Sigmoid colon (tissue), 7 donors: Measurements from ENCODE around the gene FLNC. TPM values are rescaled to one million over a fixed set of nuclear protein-coding genes. Genes with fewer than 3 reads are reported as not detected.

Source experiments
- DNase-seq: peaks from one replicate; pipeline ENCODE4 v3.0.0-alpha.2; 2019
- H3K27ac ChIP-seq, 4 donors: fragments of 200-600 bp; sonication (generic); one replicate each; pipeline ENCODE4 v1.5.1; 2016 to 2019; ENCODE audit warnings: mild to moderate bottlenecking in 1 of 4
- H3K27me3 ChIP-seq, 3 donors: fragments of 200-600 bp; sonication (generic); one replicate each; pipeline ENCODE4 v1.5.1; 2019; ENCODE audit warnings: mild to moderate bottlenecking in 1 of 3
- H3K36me3 ChIP-seq, 4 donors: fragments of 200-600 bp; sonication (generic); one replicate each; pipeline ENCODE4 v1.5.1; 2016 to 2019
- H3K4me1 ChIP-seq, 4 donors: fragments of 200-600 bp; sonication (generic); one replicate each; pipeline ENCODE4 v1.5.1; 2017 to 2019
- H3K4me3 ChIP-seq, 4 donors: fragments of 200-600 bp; sonication (generic); one replicate each; pipeline ENCODE4 v1.5.1; 2017 to 2019; ENCODE audit warnings: mild to moderate bottlenecking in 2 of 4, moderate library complexity in 1 of 4
- H3K9me3 ChIP-seq, 4 donors: fragments of 200-600 bp in 3 of 4; sonication (generic) in 3 of 4; one replicate each; pipeline versions ENCODE4 v1.5.1 to v1.6.1; 2013 to 2019
- EP300 ChIP-seq, 4 donors: sonication (generic); formaldehyde crosslinking; IDR thresholded peaks; one replicate each; pipeline ENCODE4 v1.6.1; 2017; ENCODE audit warnings: antibody characterized with exemption in 4 of 4
- POLR2A ChIP-seq, 2 donors: fragments of 450-650 bp; IDR thresholded peaks; one replicate each; pipeline ENCODE4 v1.6.1; 2016; ENCODE audit warnings: antibody characterized with exemption in 2 of 2, mild to moderate bottlenecking in 2 of 2, moderate library complexity in 2 of 2
- POLR2AphosphoS5 ChIP-seq, 4 donors: sonication (generic); formaldehyde crosslinking; IDR thresholded peaks; one replicate each; pipeline ENCODE4 v1.6.1; 2017; ENCODE audit warnings: antibody characterized with exemption in 4 of 4
- WGBS, 2 donors: extraction: QIAGEN DNeasy Blood & Tissue Kit; methylation state at CpG; one replicate each; pipeline ENCODE4 v1.1.7; 2013; 5-methylcytosine and 5-hydroxymethylcytosine counted together
- intact Hi-C: fragments of 100-400 bp; cut with DNase I; formaldehyde crosslinking; loops from one replicate; pipeline ENCODE4 v1.15.1; 2023
- polyA plus RNA-seq, 3 donors: library from polyadenylated mRNA; stranded (reverse); fragments of 200-250 nt; gene quantifications; one replicate each; pipeline ENCODE4 v1.2.3, GENCODE V29; 2013
- total RNA-seq, 4 donors: library from RNA; depleted of rRNA; stranded (reverse); fragments of >200 nt; gene quantifications; one replicate each; pipeline ENCODE4 v1.1.0, GENCODE V29; 2016
- TF ChIP-seq, protein P1 (sequence below), 4 experiments: fragments of 450-650 bp in 3 of 4; fragments of 200-600 bp in 1 of 4; IDR thresholded peaks; one replicate each; pipeline ENCODE4 v1.5.1; 2016 to 2019; ENCODE audit warnings: antibody characterized with exemption in 4 of 4, mild to moderate bottlenecking in 3 of 4, moderate library complexity in 2 of 4
- donor health status: healthy with polysubstance abuse.
- donor health status: Bipolar disorder and iron deficiency.
- donor health status: healthy.

FLNC gene
- total and polyA plus RNA-seq, 7 donors = 0.69 to 489 (median 95.3) TPM

DNA sequence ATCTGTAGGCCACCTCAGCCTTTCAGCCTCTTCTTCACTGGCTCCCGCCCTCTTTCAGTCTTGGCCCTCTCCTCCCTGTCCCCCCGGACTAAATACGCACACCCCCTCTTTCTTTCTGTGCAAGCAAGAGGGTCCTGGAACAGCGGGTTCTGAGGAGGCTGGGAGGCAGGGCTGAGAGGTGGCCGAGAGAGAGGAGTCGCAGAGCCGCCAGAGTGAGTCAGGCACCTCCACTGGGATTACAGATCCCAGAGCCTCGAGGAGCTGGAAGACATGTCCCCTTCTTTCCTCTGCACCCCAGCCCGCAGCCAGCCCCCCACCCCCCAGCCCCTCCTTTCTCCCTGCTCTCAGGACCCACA, 38.3 kb upstream of the FLNC start:
- no peak for DNase-seq
- Histone ChIP-seq H3K27ac (peak overlapping the region; percentile 78 to 90 (median 84)), H3K9me3 (no peaks in the 10 kb centered on the region), H3K4me3 (peak overlapping the region; percentile 68 to 88 (median 80)), H3K4me1 (peaks cover 0 to 41% (median 25%) of the 10 kb centered on the region in 4 donors), H3K27me3 (no peaks in the 10 kb centered on the region), H3K36me3 (peaks cover 0 to 6% (median 0%) of the 10 kb centered on the region in 4 donors)
- TF ChIP-seq, protein P1, sequence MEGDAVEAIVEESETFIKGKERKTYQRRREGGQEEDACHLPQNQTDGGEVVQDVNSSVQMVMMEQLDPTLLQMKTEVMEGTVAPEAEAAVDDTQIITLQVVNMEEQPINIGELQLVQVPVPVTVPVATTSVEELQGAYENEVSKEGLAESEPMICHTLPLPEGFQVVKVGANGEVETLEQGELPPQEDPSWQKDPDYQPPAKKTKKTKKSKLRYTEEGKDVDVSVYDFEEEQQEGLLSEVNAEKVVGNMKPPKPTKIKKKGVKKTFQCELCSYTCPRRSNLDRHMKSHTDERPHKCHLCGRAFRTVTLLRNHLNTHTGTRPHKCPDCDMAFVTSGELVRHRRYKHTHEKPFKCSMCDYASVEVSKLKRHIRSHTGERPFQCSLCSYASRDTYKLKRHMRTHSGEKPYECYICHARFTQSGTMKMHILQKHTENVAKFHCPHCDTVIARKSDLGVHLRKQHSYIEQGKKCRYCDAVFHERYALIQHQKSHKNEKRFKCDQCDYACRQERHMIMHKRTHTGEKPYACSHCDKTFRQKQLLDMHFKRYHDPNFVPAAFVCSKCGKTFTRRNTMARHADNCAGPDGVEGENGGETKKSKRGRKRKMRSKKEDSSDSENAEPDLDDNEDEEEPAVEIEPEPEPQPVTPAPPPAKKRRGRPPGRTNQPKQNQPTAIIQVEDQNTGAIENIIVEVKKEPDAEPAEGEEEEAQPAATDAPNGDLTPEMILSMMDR (IDR thresholded peaks at IDR 0.05) = no peak
- TF ChIP-seq POLR2A (IDR thresholded peaks at IDR 0.05) (no peak), POLR2AphosphoS5 (IDR thresholded peaks at IDR 0.05) (no peak), EP300 (IDR thresholded peaks at IDR 0.05) (no peak)
- 15 to 48% methylated on average over 9 of the region's 9 CpGs for WGBS, 2 donors
- intact Hi-C loops = loop anchor here (2.0 to 5.0 kb wide), 4 partner anchors 35 to 70 kb away; partner anchors contain the start of genes ATP6V1F, CALU and FLNC

DNA sequence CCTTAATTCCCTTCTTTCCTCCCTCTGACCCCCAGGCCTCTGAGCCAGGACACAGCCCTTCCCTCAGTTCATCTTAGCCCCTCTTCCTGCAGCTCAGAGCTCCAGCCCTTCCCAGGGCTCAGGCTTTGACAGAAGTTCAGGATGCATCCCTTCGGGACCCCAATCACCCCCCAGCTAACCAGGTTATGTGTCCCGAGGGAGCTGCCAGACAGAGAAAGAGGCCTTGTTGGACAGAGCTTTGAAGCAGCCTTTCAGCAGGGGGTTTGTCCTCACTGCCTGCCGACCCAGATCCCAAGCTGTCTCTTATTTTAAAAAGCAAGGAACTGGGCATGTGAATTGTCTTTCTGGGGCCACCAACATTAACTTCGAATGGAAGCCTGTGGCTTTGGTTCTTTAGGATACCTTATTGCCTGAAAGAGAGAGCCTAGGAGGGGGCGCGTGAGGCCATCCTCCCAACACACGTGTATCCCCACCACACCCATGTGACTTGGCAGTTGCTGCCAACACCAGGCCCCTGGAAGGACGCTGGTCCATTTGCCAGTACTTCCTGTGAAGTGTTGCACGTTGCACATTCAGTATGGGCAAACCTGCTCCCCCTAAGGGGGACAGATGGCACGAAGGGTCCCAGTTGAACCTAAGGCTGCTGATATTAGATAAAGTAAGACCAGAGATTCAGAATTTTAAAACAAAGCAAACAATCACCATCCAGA, 37.6 kb upstream of the FLNC start:
- peak; percentile 78 for DNase-seq
- H3K4me3 ChIP-seq = peak overlapping the region in 3 of 4 donors; percentile 80 to 88 (median 81)
- no peaks in the 10 kb centered on the region for H3K9me3 ChIP-seq
- peak overlapping the region in 3 of 4 donors; percentile 83 to 90 (median 86) for H3K27ac ChIP-seq
- intact Hi-C loops = loop anchor here (5.0 kb wide), 3 partner anchors 35 to 70 kb away; partner anchors contain the start of genes ATP6V1F and CALU
- TF ChIP-seq POLR2A (IDR thresholded peaks at IDR 0.05) (no peak), POLR2AphosphoS5 (IDR thresholded peaks at IDR 0.05) (peak in 2 of 4 donors; percentile 11 to 45), EP300 (IDR thresholded peaks at IDR 0.05) (peak in 1 of 4 donors; percentile 56)
- TF ChIP-seq, protein P1 (IDR thresholded peaks at IDR 0.05) = no peak
- 41 to 57% methylated on average over 10 of the region's 10 CpGs for WGBS, 2 donors
- peaks cover 0 to 6% (median 0%) of the 10 kb centered on the region in 4 donors for H3K36me3 ChIP-seq
- H3K4me1 ChIP-seq = peaks cover 0 to 41% (median 25%) of the 10 kb centered on the region in 4 donors
- H3K27me3 ChIP-seq = no peaks in the 10 kb centered on the region

DNA sequence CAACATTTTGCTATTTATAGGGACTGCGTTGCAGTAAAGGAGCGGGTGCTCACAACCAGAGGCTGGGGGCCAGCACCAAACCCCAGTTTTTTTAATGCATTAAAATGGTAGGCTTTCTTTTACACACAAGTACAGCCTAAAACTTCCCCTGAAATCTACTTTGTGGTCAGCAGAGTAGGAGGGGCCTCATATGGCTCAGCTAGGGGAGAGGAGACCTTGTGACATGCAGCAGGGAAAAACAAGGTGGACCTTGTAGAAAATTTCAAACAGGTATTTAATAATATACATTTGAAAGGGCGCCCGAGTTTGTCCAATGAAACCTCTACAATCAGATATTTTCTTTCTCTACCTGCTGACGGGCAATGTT, 37.0 kb upstream of the FLNC start:
- no peak for DNase-seq

DNA sequence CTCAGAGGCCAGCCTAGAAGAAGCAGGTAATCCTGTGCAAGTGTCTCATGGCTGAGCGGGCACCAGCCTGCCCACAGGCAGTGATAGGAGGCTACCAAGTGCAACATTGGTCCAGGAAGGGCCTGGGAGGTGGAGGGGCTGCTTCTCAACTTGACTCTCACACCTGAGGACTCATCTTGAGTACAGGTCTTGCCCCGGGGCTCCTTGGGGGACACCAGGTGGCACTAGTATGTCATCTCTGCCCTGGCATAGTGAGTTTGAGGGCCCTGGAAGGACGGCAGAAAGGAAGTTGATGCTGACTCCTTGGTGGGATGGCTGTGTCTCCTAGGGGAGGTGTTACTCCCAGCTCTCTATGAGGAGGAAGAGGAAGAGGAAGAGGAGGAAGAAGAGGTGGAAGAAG, 36.2 kb upstream of the FLNC start:
- Histone ChIP-seq H3K27ac (peak overlapping the region in 1 of 4 donors; percentile 90), H3K27me3 (no peaks in the 10 kb centered on the region), H3K4me1 (peaks cover 0 to 41% (median 25%) of the 10 kb centered on the region in 4 donors), H3K36me3 (peaks cover 0 to 6% (median 0%) of the 10 kb centered on the region in 4 donors), H3K9me3 (no peaks in the 10 kb centered on the region), H3K4me3 (no peak overlapping the region)
- no peak for DNase-seq
- intact Hi-C loops = loop anchor here (5.0 kb wide), 3 partner anchors 37 to 68 kb away; partner anchors contain the start of genes ATP6V1F and CALU
- TF ChIP-seq POLR2AphosphoS5 (IDR thresholded peaks at IDR 0.05) = no peak
- 42 to 55% methylated on average over 3 of the region's 3 CpGs for WGBS, 2 donors

More for the DNA sequence above, 37.0 kb upstream of the FLNC start:
- Histone ChIP-seq H3K36me3 (peaks cover 0 to 6% (median 0%) of the 10 kb centered on the region in 4 donors), H3K9me3 (no peaks in the 10 kb centered on the region), H3K4me1 (peaks cover 0 to 41% (median 25%) of the 10 kb centered on the region in 4 donors), H3K27ac (peak overlapping the region in 2 of 4 donors; percentile 83 to 90), H3K4me3 (no peak overlapping the region), H3K27me3 (no peaks in the 10 kb centered on the region)
- TF ChIP-seq EP300 (IDR thresholded peaks at IDR 0.05) = no peak
- TF ChIP-seq POLR2A (IDR thresholded peaks at IDR 0.05) = no peak
- TF ChIP-seq, protein P1 (IDR thresholded peaks at IDR 0.05) = no peak
- 93 to 97% methylated on average over 5 of the region's 5 CpGs for WGBS, 2 donors
- intact Hi-C loops = loop anchor here (5.0 kb wide), 3 partner anchors 36 to 69 kb away; partner anchors contain the start of genes ATP6V1F and CALU

DNA sequence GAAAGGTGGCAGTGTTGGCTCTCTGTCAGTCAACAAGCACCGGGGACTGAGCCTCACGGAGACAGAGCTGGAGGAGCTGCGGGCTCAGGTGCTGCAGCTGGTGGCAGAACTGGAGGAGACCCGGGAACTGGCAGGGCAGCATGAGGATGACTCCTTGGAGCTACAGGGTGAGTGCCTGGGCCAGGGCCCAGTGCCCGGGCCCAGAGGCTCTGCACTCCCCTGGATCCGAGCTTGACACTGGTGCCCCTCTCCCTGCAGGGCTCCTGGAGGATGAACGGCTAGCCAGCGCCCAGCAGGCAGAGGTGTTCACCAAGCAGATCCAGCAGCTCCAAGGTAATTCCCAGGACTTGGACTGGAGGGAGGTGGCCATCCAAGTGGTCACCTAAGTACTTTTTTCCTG, 35.8 kb upstream of the FLNC start:
- Histone ChIP-seq H3K27me3 (no peaks in the 10 kb centered on the region), H3K36me3 (peaks cover 0 to 6% (median 0%) of the 10 kb centered on the region in 4 donors), H3K9me3 (no peaks in the 10 kb centered on the region), H3K4me1 (peaks cover 0 to 41% (median 25%) of the 10 kb centered on the region in 4 donors), H3K4me3 (no peak overlapping the region), H3K27ac (peak overlapping the region in 1 of 4 donors; percentile 90)
- 90 to 94% methylated on average over 8 of the region's 8 CpGs for WGBS, 2 donors
- DNase-seq = no peak
- no peak for TF ChIP-seq EP300 (IDR thresholded peaks at IDR 0.05)
- TF ChIP-seq, protein P1 (IDR thresholded peaks at IDR 0.05) = no peak
- no peak for TF ChIP-seq POLR2AphosphoS5 (IDR thresholded peaks at IDR 0.05)
- intact Hi-C loops = loop anchor here (5.0 kb wide), 3 partner anchors 37 to 68 kb away; partner anchors contain the start of genes ATP6V1F and CALU
